ENCODE data around the gene MSX2.

The MSX2 gene

DNA sequence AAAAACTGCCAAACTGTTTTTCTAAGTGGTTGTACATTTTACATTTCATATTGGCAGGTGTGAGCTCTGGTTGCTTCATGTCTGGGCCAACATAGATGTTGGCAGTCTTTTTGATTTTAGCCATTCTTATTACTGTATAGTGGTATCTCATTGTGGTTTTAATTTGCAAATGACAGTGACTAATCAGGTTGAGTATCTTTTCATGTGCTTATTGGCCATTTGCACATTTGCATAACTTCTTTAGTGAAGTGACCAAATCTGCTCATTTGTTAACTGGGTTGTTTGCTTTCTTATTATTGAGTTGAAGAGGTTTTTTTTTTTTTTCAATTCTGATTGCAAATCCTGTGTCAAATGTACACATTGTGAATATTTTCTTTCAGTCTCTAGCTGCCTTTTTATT is 36.9 kb upstream of the MSX2 start:
- no peak for ATAC-seq (ENCODE audit: low read depth)
- Histone ChIP-seq H3K4me1 (ENCODE audit: insufficient read depth, poor library complexity, severe bottlenecking) (no peaks in the 10 kb centered on the region), H3K36me3 (ENCODE audit: low read depth) (no peaks in the 10 kb centered on the region), H3K27me3 (ENCODE audit: insufficient read depth, poor library complexity, severe bottlenecking) (peaks cover 58% of the 10 kb centered on the region), H3K27ac (ENCODE audit: poor library complexity, severe bottlenecking) (no peak overlapping the region), H3K4me3 (ENCODE audit: severe bottlenecking) (no peak overlapping the region), H3K9me3 (ENCODE audit: severe bottlenecking) (peaks cover 2% of the 10 kb centered on the region)
- TF ChIP-seq, protein P1, sequence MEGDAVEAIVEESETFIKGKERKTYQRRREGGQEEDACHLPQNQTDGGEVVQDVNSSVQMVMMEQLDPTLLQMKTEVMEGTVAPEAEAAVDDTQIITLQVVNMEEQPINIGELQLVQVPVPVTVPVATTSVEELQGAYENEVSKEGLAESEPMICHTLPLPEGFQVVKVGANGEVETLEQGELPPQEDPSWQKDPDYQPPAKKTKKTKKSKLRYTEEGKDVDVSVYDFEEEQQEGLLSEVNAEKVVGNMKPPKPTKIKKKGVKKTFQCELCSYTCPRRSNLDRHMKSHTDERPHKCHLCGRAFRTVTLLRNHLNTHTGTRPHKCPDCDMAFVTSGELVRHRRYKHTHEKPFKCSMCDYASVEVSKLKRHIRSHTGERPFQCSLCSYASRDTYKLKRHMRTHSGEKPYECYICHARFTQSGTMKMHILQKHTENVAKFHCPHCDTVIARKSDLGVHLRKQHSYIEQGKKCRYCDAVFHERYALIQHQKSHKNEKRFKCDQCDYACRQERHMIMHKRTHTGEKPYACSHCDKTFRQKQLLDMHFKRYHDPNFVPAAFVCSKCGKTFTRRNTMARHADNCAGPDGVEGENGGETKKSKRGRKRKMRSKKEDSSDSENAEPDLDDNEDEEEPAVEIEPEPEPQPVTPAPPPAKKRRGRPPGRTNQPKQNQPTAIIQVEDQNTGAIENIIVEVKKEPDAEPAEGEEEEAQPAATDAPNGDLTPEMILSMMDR (IDR thresholded peaks at IDR 0.05; ENCODE audit: poor library complexity, severe bottlenecking), result no peak
- DNase-seq (ENCODE audit: low spot score), result no peak

DNA sequence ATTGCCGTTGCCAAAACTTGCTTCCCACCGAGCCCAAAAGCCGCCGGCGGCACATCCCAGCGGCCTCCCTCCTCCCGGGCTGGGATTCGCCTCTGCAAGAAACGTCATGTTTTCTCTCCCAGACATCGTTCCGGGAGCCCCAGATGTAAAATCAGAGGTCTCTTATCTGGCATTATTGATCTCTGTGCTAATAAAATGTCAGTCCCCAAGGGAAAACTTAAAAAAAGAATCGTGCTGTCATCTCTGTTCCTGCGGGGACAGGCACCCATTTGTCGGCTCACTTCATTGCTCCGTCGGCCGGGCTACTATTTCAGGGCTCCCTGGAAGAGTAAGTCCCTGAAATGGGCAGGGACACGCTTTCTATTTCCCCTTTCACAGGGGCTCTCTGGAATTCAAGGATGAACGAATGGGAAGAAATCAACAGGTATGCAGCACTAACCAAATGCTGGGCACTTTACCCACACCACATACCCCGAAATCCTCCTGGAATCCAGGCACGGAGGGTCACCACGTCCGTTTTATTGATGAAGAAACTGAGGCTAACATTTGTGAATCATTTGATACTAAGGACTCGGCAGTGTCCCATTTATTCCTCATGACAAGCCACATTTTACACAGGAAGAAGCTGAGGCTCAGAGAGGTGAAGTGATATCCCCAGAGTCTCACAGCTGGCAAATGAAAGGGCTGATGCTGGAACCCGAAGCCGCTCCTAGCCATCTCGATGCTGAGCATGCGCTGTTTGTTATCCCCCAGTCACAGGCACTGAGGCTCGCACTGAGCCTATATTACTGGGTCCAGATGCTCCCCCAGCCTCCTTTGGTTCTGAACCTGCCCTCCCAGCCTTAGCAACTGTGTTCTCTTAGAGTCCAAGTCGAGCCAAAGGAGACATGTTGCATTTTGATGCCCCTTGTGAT is 35.7 kb upstream of the MSX2 start:
- no peak for ATAC-seq (ENCODE audit: low read depth)
- no peak overlapping the region for H3K27ac ChIP-seq (ENCODE audit: poor library complexity, severe bottlenecking)
- H3K4me3 ChIP-seq (ENCODE audit: severe bottlenecking), result no peak overlapping the region
- H3K27me3 ChIP-seq (ENCODE audit: insufficient read depth, poor library complexity, severe bottlenecking), result peaks cover 65% of the 10 kb centered on the region
- H3K36me3 ChIP-seq (ENCODE audit: low read depth), result no peaks in the 10 kb centered on the region
- H3K4me1 ChIP-seq (ENCODE audit: insufficient read depth, poor library complexity, severe bottlenecking), result peaks cover under 1% of the 10 kb centered on the region
- TF ChIP-seq, protein P1 (IDR thresholded peaks at IDR 0.05; ENCODE audit: poor library complexity, severe bottlenecking), result no peak
- peaks cover 2% of the 10 kb centered on the region for H3K9me3 ChIP-seq (ENCODE audit: severe bottlenecking)
- no peak for DNase-seq (ENCODE audit: low spot score)

- Histone ChIP-seq H3K27ac (ENCODE audit: poor library complexity, severe bottlenecking) (no peak overlapping the region), H3K4me3 (ENCODE audit: severe bottlenecking) (no peak overlapping the region), H3K36me3 (ENCODE audit: low read depth) (no peaks in the 10 kb centered on the region), H3K27me3 (ENCODE audit: insufficient read depth, poor library complexity, severe bottlenecking) (peaks cover 69% of the 10 kb centered on the region), H3K4me1 (ENCODE audit: insufficient read depth, poor library complexity, severe bottlenecking) (peaks cover 4% of the 10 kb centered on the region), H3K9me3 (ENCODE audit: severe bottlenecking) (peaks cover 2% of the 10 kb centered on the region)
- DNase-seq (ENCODE audit: low spot score), result no peak
- TF ChIP-seq, protein P1 (IDR thresholded peaks at IDR 0.05; ENCODE audit: poor library complexity, severe bottlenecking), result no peak
- ATAC-seq (ENCODE audit: low read depth), result peak; percentile 17; the same call in 2 of the 3 replicates
Measured at GRCh38 chr5:174690271-174690670, 34.1 kb upstream of the MSX2 start.

GRCh38 chr5:174692381-174692780 is 32.0 kb upstream of the MSX2 start:
- DNase-seq (ENCODE audit: low spot score) (no peak), ATAC-seq (ENCODE audit: low read depth) (no peak)
- no peak overlapping the region for H3K4me3 ChIP-seq (ENCODE audit: severe bottlenecking)
- no peaks in the 10 kb centered on the region for H3K9me3 ChIP-seq (ENCODE audit: severe bottlenecking)
- H3K4me1 ChIP-seq (ENCODE audit: insufficient read depth, poor library complexity, severe bottlenecking), result peaks cover 4% of the 10 kb centered on the region
- no peaks in the 10 kb centered on the region for H3K36me3 ChIP-seq (ENCODE audit: low read depth)
- H3K27ac ChIP-seq (ENCODE audit: poor library complexity, severe bottlenecking), result no peak overlapping the region
- TF ChIP-seq, protein P1 (IDR thresholded peaks at IDR 0.05; ENCODE audit: poor library complexity, severe bottlenecking), result no peak
- H3K27me3 ChIP-seq (ENCODE audit: insufficient read depth, poor library complexity, severe bottlenecking), result peaks cover 55% of the 10 kb centered on the region

DNA sequence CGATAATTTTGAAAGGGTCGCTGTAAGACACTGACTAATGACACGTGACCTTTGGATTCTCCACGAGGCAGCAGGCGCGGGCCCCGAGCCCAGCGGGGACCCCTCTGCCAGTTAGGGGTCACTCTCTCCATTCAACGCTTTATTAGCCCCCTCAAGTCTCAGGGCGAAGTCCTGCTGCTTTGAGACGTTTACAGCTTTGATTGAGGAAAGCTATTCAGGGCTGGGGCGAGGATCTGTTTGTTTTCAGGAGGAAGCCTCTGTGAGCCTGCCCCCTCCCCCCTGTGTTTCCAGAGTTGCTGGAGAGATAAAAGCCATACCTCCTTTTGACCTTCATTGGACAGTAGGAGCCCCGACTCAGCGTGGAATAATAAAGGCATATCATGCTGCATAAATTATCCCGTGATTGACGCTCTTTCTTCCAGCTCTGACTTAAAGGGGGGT is 31.4 kb upstream of the MSX2 start:
- no peaks in the 10 kb centered on the region for H3K36me3 ChIP-seq (ENCODE audit: low read depth)
- H3K9me3 ChIP-seq (ENCODE audit: severe bottlenecking), result no peaks in the 10 kb centered on the region
- peaks cover 4% of the 10 kb centered on the region for H3K4me1 ChIP-seq (ENCODE audit: insufficient read depth, poor library complexity, severe bottlenecking)
- H3K27ac ChIP-seq (ENCODE audit: poor library complexity, severe bottlenecking), result no peak overlapping the region
- TF ChIP-seq, protein P1 (IDR thresholded peaks at IDR 0.05; ENCODE audit: poor library complexity, severe bottlenecking), result no peak
- H3K4me3 ChIP-seq (ENCODE audit: severe bottlenecking), result no peak overlapping the region
- ATAC-seq (ENCODE audit: low read depth) (no peak), DNase-seq (ENCODE audit: low spot score) (no peak)
- H3K27me3 ChIP-seq (ENCODE audit: insufficient read depth, poor library complexity, severe bottlenecking), result peaks cover 49% of the 10 kb centered on the region

Data from RWPE2 (cell line).